OCI-M2 (cell line): ENCODE data around the gene VKORC1L1.
"Not testable (repeated sequence)": the region's sequence is repeated elsewhere in the genome, so short reads cannot be mapped to it uniquely, and the experiment has no call there.

Source experiments
- DNase-seq: peaks from one replicate; lab custom pipeline; 2025; ENCODE audit not compliant: unreplicated experiment; lab: John Stamatoyannopoulos, UW

The VKORC1L1 gene

GRCh38 chr7:65872776-65873581 lies at the start of gene VKORC1L1:
VKORC1L1 (plus strand) TSS chr7:65873074; CDS start chr7:65873372, 298 bp downstream.
- DNase-seq, result no peak

- no peak for DNase-seq
These were observed 45.5 kb upstream of the VKORC1L1 start for GRCh38 chr7:65827366-65827765.

GRCh38 chr7:65832281-65832680 lies 40.6 kb upstream of the VKORC1L1 start:
- no peak for DNase-seq

GRCh38 chr7:65836684-65837083 lies 36.2 kb upstream of the VKORC1L1 start:
- DNase-seq, result not testable (repeated sequence)

GRCh38 chr7:65837541-65837956 lies 35.3 kb upstream of the VKORC1L1 start:
- not testable (repeated sequence) for DNase-seq

- no peak for DNase-seq
These were observed 33.0 kb upstream of the VKORC1L1 start for GRCh38 chr7:65839846-65840245.

GRCh38 chr7:65840446-65840845 lies 32.4 kb upstream of the VKORC1L1 start:
- no peak for DNase-seq

- DNase-seq, result not testable (repeated sequence)
These were observed 29.3 kb upstream of the VKORC1L1 start for GRCh38 chr7:65843616-65844015.

GRCh38 chr7:65846008-65846570 lies 26.8 kb upstream of the VKORC1L1 start:
- no peak for DNase-seq

- DNase-seq, result not testable (repeated sequence)
These were observed 19.4 kb upstream of the VKORC1L1 start for GRCh38 chr7:65853426-65853825.

GRCh38 chr7:65853892-65854291 lies 19.0 kb upstream of the VKORC1L1 start:
- DNase-seq, result not testable (repeated sequence)

- DNase-seq, result not testable (repeated sequence)
These were observed 15.5 kb upstream of the VKORC1L1 start for GRCh38 chr7:65857321-65857894.

- not testable (repeated sequence) for DNase-seq
These were observed 14.2 kb upstream of the VKORC1L1 start for GRCh38 chr7:65858660-65859059.

GRCh38 chr7:65866244-65866643 lies 6.6 kb upstream of the VKORC1L1 start:
- DNase-seq, result not testable (repeated sequence)

- not testable (repeated sequence) for DNase-seq
These were observed 5.2 kb upstream of the VKORC1L1 start for GRCh38 chr7:65867681-65868080.

GRCh38 chr7:65869312-65869711 lies 3.6 kb upstream of the VKORC1L1 start:
- DNase-seq, result not testable (repeated sequence)

- not testable (repeated sequence) for DNase-seq
These were observed 1.4 kb upstream of the VKORC1L1 start for GRCh38 chr7:65871451-65871850.

- not testable (repeated sequence) for DNase-seq
These were observed 814 bp downstream of the VKORC1L1 start for GRCh38 chr7:65873582-65874193.

GRCh38 chr7:65875715-65876114 lies 2.8 kb downstream of the VKORC1L1 start:
- not testable (repeated sequence) for DNase-seq

GRCh38 chr7:65879292-65880153 lies 6.6 kb downstream of the VKORC1L1 start:
- DNase-seq, result not testable (repeated sequence)

- DNase-seq, result not testable (repeated sequence)
These were observed 7.4 kb downstream of the VKORC1L1 start for GRCh38 chr7:65880242-65880641.
